Thoracic aorta (tissue), 2 donors: ENCODE results near the gene GSTM4. TPM values are rescaled to one million over a fixed set of nuclear protein-coding genes. Genes with fewer than 3 reads are reported as not detected.
A peak's percentile ranks its signal among the peaks of the same experiment; 100 is the strongest.

Source experiments
- ATAC-seq: fragments of 150-250 bp; one replicate; pipeline ENCODE4 v1.8.0; 2017; ENCODE audit warnings: low read depth; ENCODE audit not compliant: insufficient number of reproducible peaks, low FRiP score
- DNase-seq: peaks from one replicate; pipeline ENCODE4 v3.0.0-alpha.2; 2020; ENCODE audit warnings: low spot score
- H3K27ac ChIP-seq, 2 donors: fragments of 200-600 bp; sonication (generic); 1 replicate in 1 of 2; 2 replicates in 1 of 2; pipeline ENCODE4 v1.5.1; 2016; ENCODE audit warnings: mild to moderate bottlenecking in 2 of 2, moderate library complexity in 2 of 2
- H3K27me3 ChIP-seq: fragments of 200-600 bp; sonication (generic); replicated peaks from 2 replicates; pipeline ENCODE4 v1.6.0; 2016; ENCODE audit warnings: mild to moderate bottlenecking; ENCODE audit not compliant: insufficient read depth
- H3K36me3 ChIP-seq: fragments of 200-600 bp; sonication (generic); one replicate; pipeline ENCODE4 v1.5.1; 2016
- H3K4me1 ChIP-seq, 2 donors: fragments of 200-600 bp; sonication (generic); 1 replicate in 1 of 2; 2 replicates in 1 of 2; pipeline versions ENCODE4 v1.5.1 to v1.6.0; 2016; ENCODE audit warnings: low read depth in 2 of 2, mild to moderate bottlenecking in 1 of 2; ENCODE audit not compliant: control insufficient read depth in 1 of 2
- H3K4me3 ChIP-seq: fragments of 200-600 bp; sonication (generic); 2 replicates; pipeline ENCODE4 v1.5.1; 2016; ENCODE audit warnings: mild to moderate bottlenecking
- H3K9me3 ChIP-seq: fragments of 200-600 bp; sonication (generic); 2 replicates; pipeline ENCODE4 v1.5.1; 2016
- total RNA-seq, 2 donors: library from RNA; depleted of rRNA; stranded (reverse); fragments of >200 nt; gene quantifications; one replicate each; pipeline versions ENCODE4 v1.1.0 to v1.2.3, GENCODE V29; 2016
- TF ChIP-seq, protein P1 (sequence below): fragments of 200-600 bp; sonication (generic); IDR thresholded peaks from one replicate; pipeline ENCODE4 v1.5.1; 2019; ENCODE audit warnings: antibody characterized with exemption

The GSTM4 gene
- 10 to 100 TPM; 15.7 to 28.4 TPM for total RNA-seq

GRCh38 chr1:109655615-109656519, at the start of gene GSTM4:
TSS of gene GSTM4 (plus strand) at chr1:109656099. CDS start at chr1:109656390, 291 bp downstream.
- H3K4me1 ChIP-seq, result peaks cover 3 to 19% of the 10 kb centered on the region in 2 donors
- TF ChIP-seq, protein P1, sequence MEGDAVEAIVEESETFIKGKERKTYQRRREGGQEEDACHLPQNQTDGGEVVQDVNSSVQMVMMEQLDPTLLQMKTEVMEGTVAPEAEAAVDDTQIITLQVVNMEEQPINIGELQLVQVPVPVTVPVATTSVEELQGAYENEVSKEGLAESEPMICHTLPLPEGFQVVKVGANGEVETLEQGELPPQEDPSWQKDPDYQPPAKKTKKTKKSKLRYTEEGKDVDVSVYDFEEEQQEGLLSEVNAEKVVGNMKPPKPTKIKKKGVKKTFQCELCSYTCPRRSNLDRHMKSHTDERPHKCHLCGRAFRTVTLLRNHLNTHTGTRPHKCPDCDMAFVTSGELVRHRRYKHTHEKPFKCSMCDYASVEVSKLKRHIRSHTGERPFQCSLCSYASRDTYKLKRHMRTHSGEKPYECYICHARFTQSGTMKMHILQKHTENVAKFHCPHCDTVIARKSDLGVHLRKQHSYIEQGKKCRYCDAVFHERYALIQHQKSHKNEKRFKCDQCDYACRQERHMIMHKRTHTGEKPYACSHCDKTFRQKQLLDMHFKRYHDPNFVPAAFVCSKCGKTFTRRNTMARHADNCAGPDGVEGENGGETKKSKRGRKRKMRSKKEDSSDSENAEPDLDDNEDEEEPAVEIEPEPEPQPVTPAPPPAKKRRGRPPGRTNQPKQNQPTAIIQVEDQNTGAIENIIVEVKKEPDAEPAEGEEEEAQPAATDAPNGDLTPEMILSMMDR, result no peak
- peak; percentile 53 for DNase-seq
- H3K27me3 ChIP-seq, result no peaks in the 10 kb centered on the region
- H3K9me3 ChIP-seq, result no peaks in the 10 kb centered on the region
- H3K4me3 ChIP-seq, result peak within 1 kb of the TSS; percentile 72
- ATAC-seq, result peak; percentile 58
- no peaks in the 10 kb centered on the region for H3K36me3 ChIP-seq
- H3K27ac ChIP-seq, result peak within 1 kb of the TSS; percentile 80 to 84

- H3K4me3 ChIP-seq, result no peak overlapping the region
- no peaks in the 10 kb centered on the region for H3K4me1 ChIP-seq
Observed at GRCh38 chr1:109609881-109610280, 46.0 kb upstream of the GSTM4 start.

GRCh38 chr1:109610609-109611307, 45.1 kb upstream of the GSTM4 start:
- H3K9me3 ChIP-seq, result no peaks in the 10 kb centered on the region

More at GRCh38 chr1:109609881-109610280, 46.0 kb upstream of the GSTM4 start:
- no peak overlapping the region for H3K27ac ChIP-seq
- TF ChIP-seq, protein P1, result no peak
- no peaks in the 10 kb centered on the region for H3K27me3 ChIP-seq
- ATAC-seq (no peak), DNase-seq (no peak)
- no peaks in the 10 kb centered on the region for H3K36me3 ChIP-seq
- no peaks in the 10 kb centered on the region for H3K9me3 ChIP-seq

DNA sequence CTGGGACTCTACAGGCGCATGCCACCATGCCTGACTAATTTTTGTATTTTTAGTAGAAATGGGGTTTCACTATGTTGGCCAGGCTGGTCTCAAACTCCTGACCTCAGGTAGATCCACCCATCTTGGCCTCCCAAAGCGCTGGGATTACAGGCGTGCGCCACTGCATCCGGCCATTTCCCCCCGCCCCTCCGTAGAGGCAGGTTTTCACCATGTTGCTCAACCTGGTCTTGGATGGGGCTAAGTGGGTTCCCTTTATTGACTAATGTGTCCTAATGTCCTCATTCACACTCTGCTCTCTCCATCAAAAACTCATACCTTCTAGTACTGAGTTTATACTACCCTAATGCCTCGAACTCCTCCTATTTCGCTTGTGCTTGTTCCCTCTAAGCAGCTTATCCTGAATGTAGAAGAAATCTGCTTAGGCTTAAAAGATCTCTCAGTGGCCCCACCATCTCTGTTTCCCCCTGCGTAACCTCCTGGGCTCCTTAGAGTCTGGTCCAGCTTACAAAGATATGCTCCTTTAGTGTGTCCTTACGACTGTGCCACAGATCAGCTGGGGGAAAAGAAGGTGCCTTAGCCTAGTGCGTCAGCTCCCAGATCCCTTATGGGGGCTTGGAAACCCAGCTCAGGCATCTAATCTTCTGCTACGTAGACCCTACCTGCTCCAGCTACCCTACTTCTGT, 44.5 kb upstream of the GSTM4 start:
- Histone ChIP-seq H3K36me3 (no peaks in the 10 kb centered on the region), H3K9me3 (no peaks in the 10 kb centered on the region), H3K4me1 (no peaks in the 10 kb centered on the region), H3K27me3 (no peaks in the 10 kb centered on the region), H3K4me3 (no peak overlapping the region), H3K27ac (no peak overlapping the region)
- ATAC-seq (no peak), DNase-seq (no peak)
- TF ChIP-seq, protein P1, result no peak

More at GRCh38 chr1:109610609-109611307, 45.1 kb upstream of the GSTM4 start:
- TF ChIP-seq, protein P1, result no peak
- H3K4me3 ChIP-seq, result no peak overlapping the region
- no peak for DNase-seq
- H3K27me3 ChIP-seq, result no peaks in the 10 kb centered on the region
- ATAC-seq, result no peak
- no peaks in the 10 kb centered on the region for H3K4me1 ChIP-seq
- no peak overlapping the region for H3K27ac ChIP-seq
- no peaks in the 10 kb centered on the region for H3K36me3 ChIP-seq
